OCI-LY1 (cell line): ENCODE results near the gene GPR176.
A peak's percentile ranks its signal among the peaks of the same experiment; 100 is the strongest.

Experiments
- H2AFZ ChIP-seq: fragments of 200-600 bp; sonication (generic), shearing (Covaris generic); 2 replicates; pipeline ENCODE4 v1.6.0; 2014; ENCODE audit warnings: antibody characterized with exemption, mild to moderate bottlenecking, low read length
- H3F3A ChIP-seq: fragments of 200-600 bp; sonication (generic), shearing (Covaris generic); 2 replicates; pipeline ENCODE4 v1.6.0; 2014; ENCODE audit warnings: mild to moderate bottlenecking, antibody characterized with exemption, low read length, moderate library complexity; ENCODE audit not compliant: insufficient read depth
- H3K27ac ChIP-seq: fragments of 200-600 bp; sonication (generic); 2 replicates; pipeline ENCODE4 v1.5.1; 2014; ENCODE audit warnings: low read length, mixed run types, mild to moderate bottlenecking, low read depth; ENCODE audit not compliant: poor library complexity, severe bottlenecking
- H3K27me3 ChIP-seq: fragments of 200-600 bp; sonication (generic); 2 replicates; pipeline ENCODE4 v1.6.0; 2014; ENCODE audit warnings: antibody characterized with exemption, mild to moderate bottlenecking, low read length, moderate library complexity; ENCODE audit not compliant: insufficient read depth
- H3K36me3 ChIP-seq: fragments of 200-600 bp; sonication (generic); 2 replicates; pipeline ENCODE4 v1.6.1; 2014; ENCODE audit warnings: mild to moderate bottlenecking, antibody characterized with exemption, low read length, moderate library complexity, mixed read lengths; ENCODE audit not compliant: insufficient read depth
- H3K4me1 ChIP-seq: fragments of 200-600 bp; sonication (generic); 2 replicates; pipeline ENCODE4 v1.5.1; 2014; ENCODE audit warnings: mild to moderate bottlenecking, low read length, moderate library complexity; ENCODE audit not compliant: insufficient read depth, severe bottlenecking
- H3K4me2 ChIP-seq: fragments of 200-600 bp; sonication (generic), shearing (Covaris generic); 2 replicates; pipeline ENCODE4 v1.6.1; 2014; ENCODE audit warnings: low read length
- H3K4me3 ChIP-seq: fragments of 200-600 bp; sonication (generic); 2 replicates; pipeline ENCODE4 v1.5.1; 2014; ENCODE audit warnings: low read length, low read depth, mild to moderate bottlenecking, mixed read lengths; ENCODE audit not compliant: poor library complexity, severe bottlenecking
- H3K79me2 ChIP-seq: fragments of 200-600 bp; shearing (Covaris generic); 2 replicates; pipeline ENCODE4 v1.6.1; 2016; ENCODE audit warnings: mixed run types, low read length, mixed read lengths; ENCODE audit not compliant: insufficient read depth
- H3K9ac ChIP-seq: fragments of 200-600 bp; sonication (generic), shearing (Covaris generic); 2 replicates; pipeline ENCODE4 v1.6.1; 2014; ENCODE audit warnings: mild to moderate bottlenecking, low read length, mixed read lengths
- H3K9me2 ChIP-seq: fragments of 200-600 bp; sonication (generic), shearing (Covaris generic); 2 replicates; pipeline ENCODE4 v1.6.1; 2014; ENCODE audit warnings: low read depth, mild to moderate bottlenecking, low read length, mixed read lengths
- H3K9me3 ChIP-seq: fragments of 200-600 bp; shearing (Covaris generic); 2 replicates; pipeline ENCODE4 v1.6.1; 2014; ENCODE audit warnings: low read length, mixed read lengths
- H4K20me1 ChIP-seq: fragments of 200-600 bp; sonication (generic), shearing (Covaris generic); 2 replicates; pipeline ENCODE4 v1.6.0; 2016; ENCODE audit warnings: mild to moderate bottlenecking, low read length; ENCODE audit not compliant: insufficient read depth
- EZH2 ChIP-seq: fragments of 200-600 bp; sonication (generic), shearing (Covaris generic); IDR thresholded peaks from 2 replicates; pipeline ENCODE4 v1.8.0; 2017; ENCODE audit warnings: borderline replicate concordance, mixed run types, mild to moderate bottlenecking, antibody characterized with exemption, low read length, moderate library complexity, mixed read lengths
- TF ChIP-seq, protein P1 (sequence below): fragments of 200-600 bp; sonication (generic), shearing (Covaris generic); IDR thresholded peaks from 2 replicates; pipeline ENCODE4 v1.5.1; 2017; ENCODE audit warnings: mild to moderate bottlenecking, antibody characterized with exemption, low read length, moderate library complexity, mixed read lengths

Gene GPR176

DNA sequence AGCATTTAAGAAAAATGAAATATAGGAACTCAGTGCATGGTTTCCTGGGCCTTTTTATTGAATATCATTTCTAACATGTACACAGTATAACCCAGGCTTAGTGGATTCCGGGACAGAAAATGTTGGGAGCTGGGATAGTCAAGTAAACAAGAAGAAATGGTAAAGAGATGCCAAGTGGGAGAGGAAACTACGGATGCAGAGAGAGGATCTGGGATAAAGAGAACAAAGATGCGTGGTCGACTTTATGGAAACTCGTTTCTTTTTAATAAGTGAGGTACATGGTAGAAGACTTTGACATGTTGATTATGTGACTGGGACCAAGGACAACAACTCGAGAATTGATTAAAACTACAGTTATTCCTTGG is 1.2 kb upstream of the GPR176 start:
- no peak overlapping the region for H3K27ac ChIP-seq
- no peaks in the 10 kb centered on the region for H3K9me2 ChIP-seq
- H3K9me3 ChIP-seq: no peaks in the 10 kb centered on the region
- peak overlapping the region; percentile 64 for H3K9ac ChIP-seq
- no peaks in the 10 kb centered on the region for H3K27me3 ChIP-seq
- no peaks in the 10 kb centered on the region for H3F3A ChIP-seq
- TF ChIP-seq, protein P1, sequence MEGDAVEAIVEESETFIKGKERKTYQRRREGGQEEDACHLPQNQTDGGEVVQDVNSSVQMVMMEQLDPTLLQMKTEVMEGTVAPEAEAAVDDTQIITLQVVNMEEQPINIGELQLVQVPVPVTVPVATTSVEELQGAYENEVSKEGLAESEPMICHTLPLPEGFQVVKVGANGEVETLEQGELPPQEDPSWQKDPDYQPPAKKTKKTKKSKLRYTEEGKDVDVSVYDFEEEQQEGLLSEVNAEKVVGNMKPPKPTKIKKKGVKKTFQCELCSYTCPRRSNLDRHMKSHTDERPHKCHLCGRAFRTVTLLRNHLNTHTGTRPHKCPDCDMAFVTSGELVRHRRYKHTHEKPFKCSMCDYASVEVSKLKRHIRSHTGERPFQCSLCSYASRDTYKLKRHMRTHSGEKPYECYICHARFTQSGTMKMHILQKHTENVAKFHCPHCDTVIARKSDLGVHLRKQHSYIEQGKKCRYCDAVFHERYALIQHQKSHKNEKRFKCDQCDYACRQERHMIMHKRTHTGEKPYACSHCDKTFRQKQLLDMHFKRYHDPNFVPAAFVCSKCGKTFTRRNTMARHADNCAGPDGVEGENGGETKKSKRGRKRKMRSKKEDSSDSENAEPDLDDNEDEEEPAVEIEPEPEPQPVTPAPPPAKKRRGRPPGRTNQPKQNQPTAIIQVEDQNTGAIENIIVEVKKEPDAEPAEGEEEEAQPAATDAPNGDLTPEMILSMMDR: no peak
- no peak for TF ChIP-seq EZH2
- H3K4me3 ChIP-seq: peak overlapping the region; percentile 65
- H4K20me1 ChIP-seq: no peaks in the 10 kb centered on the region
- H2AFZ ChIP-seq: peak overlapping the region; percentile 65
- H3K4me1 ChIP-seq: peaks cover 39% of the 10 kb centered on the region
- peak overlapping the region; percentile 76 for H3K4me2 ChIP-seq
- no peaks in the 10 kb centered on the region for H3K79me2 ChIP-seq
- no peaks in the 10 kb centered on the region for H3K36me3 ChIP-seq

DNA sequence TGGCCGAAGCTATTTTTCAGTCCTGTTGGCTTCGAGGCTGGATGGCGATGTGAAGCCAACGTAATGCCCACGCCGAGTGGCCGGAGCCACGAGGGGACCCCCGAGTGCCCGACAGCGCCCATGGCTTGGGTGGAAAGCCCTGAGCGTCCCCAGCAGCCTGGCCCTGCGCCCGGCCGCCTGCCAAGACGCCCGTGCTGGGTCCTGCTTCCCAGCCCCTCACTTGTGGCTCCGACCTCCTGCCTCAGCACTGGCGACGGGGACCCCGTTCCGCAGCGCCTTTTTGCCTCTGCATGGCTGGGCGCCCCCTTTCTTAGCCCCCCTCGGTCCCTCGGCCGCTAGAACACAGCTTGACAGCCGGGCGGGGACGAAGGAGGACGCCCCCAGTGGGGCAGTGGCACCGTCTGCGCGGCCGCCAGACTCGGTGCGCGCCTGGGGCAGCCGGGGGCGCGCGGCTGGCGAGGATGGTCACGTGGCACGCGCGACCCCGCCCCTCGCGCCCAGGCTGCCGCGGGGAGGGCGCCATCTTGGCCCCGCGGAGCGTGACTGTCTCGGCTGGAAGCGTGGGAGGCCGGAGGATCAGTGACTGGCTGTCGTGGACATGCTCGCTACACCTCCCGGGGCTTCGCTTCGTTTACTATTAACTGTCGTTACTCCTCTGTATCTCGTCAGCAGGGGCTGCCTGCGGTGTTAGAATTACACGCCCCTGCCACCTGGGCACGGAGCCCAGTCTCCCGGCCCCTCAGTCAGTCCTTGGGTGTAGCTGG is 626 bp upstream of the GPR176 start:
- Histone ChIP-seq H3K9me2 (no peaks in the 10 kb centered on the region), H3K4me2 (peak overlapping the region; percentile 76), H3K79me2 (no peaks in the 10 kb centered on the region), H2AFZ (peak overlapping the region; percentile 65), H3K27ac (no peak overlapping the region), H4K20me1 (no peaks in the 10 kb centered on the region), H3K4me1 (peaks cover 37% of the 10 kb centered on the region), H3K36me3 (no peaks in the 10 kb centered on the region), H3K9ac (peak overlapping the region; percentile 64), H3K4me3 (peak overlapping the region; percentile 65), H3F3A (no peaks in the 10 kb centered on the region), H3K27me3 (no peaks in the 10 kb centered on the region), H3K9me3 (no peaks in the 10 kb centered on the region)
- TF ChIP-seq, protein P1: peak; percentile 13; the same call in 1 of the 2 replicates
- TF ChIP-seq EZH2: no peak

DNA sequence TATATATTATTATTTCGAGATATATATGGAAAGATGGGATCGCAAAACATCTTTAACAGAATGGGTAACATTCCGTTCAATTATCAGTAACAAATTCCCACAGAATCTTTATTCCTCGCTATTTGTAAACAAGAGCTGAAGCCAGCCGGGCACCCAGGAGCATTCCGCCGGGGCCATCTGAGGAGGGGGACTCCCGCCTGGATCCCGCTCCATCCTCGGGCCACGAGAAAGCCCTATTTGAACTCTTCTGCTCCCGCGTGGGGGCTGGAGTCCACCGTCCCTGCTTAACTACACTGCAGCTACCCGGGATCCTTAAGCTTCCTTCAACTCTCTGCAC is 687 bp downstream of the GPR176 start:
- no peaks in the 10 kb centered on the region for H3F3A ChIP-seq
- H4K20me1 ChIP-seq: no peaks in the 10 kb centered on the region
- TF ChIP-seq, protein P1: no peak
- TF ChIP-seq EZH2: no peak
- H3K27me3 ChIP-seq: no peaks in the 10 kb centered on the region
- no peak overlapping the region for H3K4me3 ChIP-seq
- H3K9me3 ChIP-seq: no peaks in the 10 kb centered on the region
- no peaks in the 10 kb centered on the region for H3K79me2 ChIP-seq
- H3K9ac ChIP-seq: no peak overlapping the region
- H3K27ac ChIP-seq: no peak overlapping the region
- peaks cover 30% of the 10 kb centered on the region for H3K4me1 ChIP-seq
- H2AFZ ChIP-seq: no peak overlapping the region
- H3K9me2 ChIP-seq: no peaks in the 10 kb centered on the region
- H3K36me3 ChIP-seq: no peaks in the 10 kb centered on the region
- H3K4me2 ChIP-seq: no peak overlapping the region
